SK-N-SH treated with all-trans-retinoic acid at 6 μM for 48 hours (cell line): Measurements from ENCODE around the gene DEF6.

Experiments
- ARNTL ChIP-seq: fragments of 450-650 bp; formaldehyde crosslinking; IDR thresholded peaks from 2 replicates; pipeline ENCODE4 v1.5.0; 2020; ENCODE audit warnings: low read depth, mild to moderate bottlenecking, moderate library complexity, borderline replicate concordance
- CSDC2 ChIP-seq: fragments of 250-450 bp; sonication (Bioruptor Pico); IDR thresholded peaks from 2 replicates; pipeline ENCODE4 v1.5.0; 2020; ENCODE audit warnings: mild to moderate bottlenecking, moderate library complexity
- PATZ1 ChIP-seq: fragments of 250-450 bp; sonication (Bioruptor Pico); IDR thresholded peaks from 2 replicates; pipeline ENCODE4 v1.8.0; 2020; ENCODE audit warnings: mild to moderate bottlenecking, moderate library complexity, borderline replicate concordance
- SNAI2 ChIP-seq: fragments of 250-450 bp; sonication (Bioruptor Pico); IDR thresholded peaks from 2 replicates; pipeline ENCODE4 v1.5.0; 2020; ENCODE audit warnings: mild to moderate bottlenecking, moderate library complexity
- TSHZ2 ChIP-seq: fragments of 250-450 bp; sonication (Bioruptor Pico); IDR thresholded peaks from 2 replicates; pipeline ENCODE4 v1.5.0; 2020; ENCODE audit warnings: mild to moderate bottlenecking, moderate library complexity
- ZC3H10 ChIP-seq: fragments of 250-450 bp; sonication (Bioruptor Pico); IDR thresholded peaks from 2 replicates; pipeline ENCODE4 v1.5.1; 2021; ENCODE audit warnings: mild to moderate bottlenecking, moderate library complexity
- ZFP30 ChIP-seq: fragments of 450-650 bp; formaldehyde crosslinking; IDR thresholded peaks from 2 replicates; pipeline ENCODE4 v1.5.0; 2022; ENCODE audit warnings: mild to moderate bottlenecking, moderate library complexity
- ZNF565 ChIP-seq: fragments of 450-650 bp; formaldehyde crosslinking; conservative IDR thresholded peaks from 2 replicates; pipeline ENCODE4 v1.5.0; 2020; ENCODE audit warnings: low read depth, mild to moderate bottlenecking, moderate library complexity

GRCh38 chr6:35273822-35274559 is 23.6 kb upstream of the DEF6 start:
- TF ChIP-seq ZNF565 (CRISPR knock-in tag), result no peak
- TF ChIP-seq ZC3H10, result no peak
- no peak for TF ChIP-seq PATZ1
- no peak for TF ChIP-seq ARNTL (CRISPR knock-in tag)
- no peak for TF ChIP-seq TSHZ2 (CRISPR knock-in tag)
- no peak for TF ChIP-seq SNAI2 (CRISPR knock-in tag)
- TF ChIP-seq ZFP30, result no peak
- no peak for TF ChIP-seq CSDC2 (CRISPR knock-in tag)
